RPMI7951 (cell line): ENCODE measurements around the gene DNAJC15. TPM values are rescaled to one million over a fixed set of nuclear protein-coding genes. Genes with fewer than 3 reads are reported as not detected.
A peak's percentile ranks its signal among the peaks of the same experiment; 100 is the strongest.
"Not testable (repeated sequence)": the region's sequence is repeated elsewhere in the genome, so short reads cannot be mapped to it uniquely, and the experiment has no call there.

ENCODE experiments used
- DNase-seq: peaks from one replicate; pipeline ENCODE4 v3.0.0-alpha.2; 2012; ENCODE audit warnings: low read depth
- total RNA-seq: library from RNA; depleted of rRNA; stranded (reverse); fragments of >200 nt; shearing (Covaris generic); gene quantifications from 2 replicates; pipeline ENCODE4 v1.2.3, GENCODE V29; 2014

DNAJC15 gene
- total RNA-seq, 1 experiment from 2014 or later = 54.5 TPM

DNA sequence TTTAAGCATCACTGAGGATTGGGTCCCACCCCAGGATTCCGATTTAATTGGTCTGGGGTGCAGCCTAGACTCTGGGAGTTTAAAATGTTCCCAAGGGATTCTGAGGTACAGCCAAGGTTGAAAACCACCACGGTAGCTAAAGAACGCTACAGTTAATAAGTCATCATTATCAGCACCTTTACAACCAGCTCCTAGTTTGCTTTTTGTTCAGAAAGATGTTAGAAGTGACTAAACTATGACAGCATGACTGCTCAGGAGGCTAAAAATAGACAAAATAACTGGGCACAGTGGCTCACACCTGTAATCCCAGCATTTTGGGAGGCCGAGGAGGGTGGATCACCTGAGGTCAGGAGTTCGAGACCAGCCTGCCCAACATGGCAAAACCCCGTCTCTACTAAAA, 19.7 kb upstream of the DNAJC15 start:
- DNase-seq = no peak

GRCh38 chr13:43005460-43006236, 17.7 kb upstream of the DNAJC15 start:
- peak; percentile 29 for DNase-seq

DNA sequence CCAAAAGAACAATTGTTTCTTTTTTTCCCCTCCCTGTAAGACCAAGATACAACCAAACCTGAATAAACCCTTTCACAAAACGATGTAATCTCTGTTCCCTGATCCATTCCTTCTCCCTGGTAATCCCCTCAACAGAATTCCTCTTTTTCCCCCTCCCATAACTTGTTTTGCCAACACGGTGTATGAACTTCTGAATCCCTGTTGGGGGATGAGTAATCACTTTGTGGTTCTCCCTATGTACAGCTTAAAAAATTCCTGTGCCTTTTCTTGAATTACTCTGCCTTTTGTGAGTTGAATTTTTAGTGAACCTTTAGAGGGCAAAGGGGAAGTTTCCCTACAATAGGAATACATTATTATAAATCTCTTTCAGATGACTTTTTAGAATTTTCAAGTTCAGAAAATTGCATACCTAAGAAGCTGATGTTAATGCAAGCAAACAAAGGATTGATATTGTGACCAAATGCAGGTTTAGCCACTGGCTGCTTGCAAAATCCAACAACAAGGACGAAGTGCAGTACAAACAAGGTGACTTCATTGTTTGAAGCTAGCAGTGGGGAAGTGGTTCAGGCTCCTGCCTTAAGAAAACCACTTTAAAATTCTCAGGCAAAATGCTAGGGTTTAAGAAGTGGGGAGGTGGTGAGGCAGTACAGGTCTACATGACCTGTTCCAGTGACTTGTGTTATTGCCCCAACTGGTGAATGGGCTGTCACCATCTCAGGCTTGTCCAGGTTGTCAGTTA, 16.3 kb upstream of the DNAJC15 start:
- peak; percentile 42 for DNase-seq

GRCh38 chr13:43008596-43008995, 14.8 kb upstream of the DNAJC15 start:
- no peak for DNase-seq

DNA sequence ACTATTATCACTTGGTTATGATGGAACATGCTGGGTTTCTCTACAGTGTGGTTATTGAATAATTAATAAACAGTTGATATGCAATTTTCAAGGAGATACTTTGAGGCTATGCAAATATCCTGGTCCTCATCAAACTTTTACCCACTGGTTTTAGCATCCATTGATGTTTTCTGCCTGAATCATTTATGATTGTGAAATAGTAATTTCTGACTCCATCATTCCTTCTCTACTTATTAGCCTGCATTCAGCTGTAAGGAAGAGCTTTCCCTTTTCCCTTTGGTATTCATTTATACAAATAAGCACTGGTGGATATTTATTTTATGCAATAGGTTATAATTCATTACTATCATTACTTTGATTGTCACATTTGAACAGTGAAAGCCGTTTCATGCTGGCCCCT, 13.9 kb upstream of the DNAJC15 start:
- DNase-seq = no peak

- no peak for DNase-seq
Measured at GRCh38 chr13:43014162-43014561, 9.2 kb upstream of the DNAJC15 start.

DNA sequence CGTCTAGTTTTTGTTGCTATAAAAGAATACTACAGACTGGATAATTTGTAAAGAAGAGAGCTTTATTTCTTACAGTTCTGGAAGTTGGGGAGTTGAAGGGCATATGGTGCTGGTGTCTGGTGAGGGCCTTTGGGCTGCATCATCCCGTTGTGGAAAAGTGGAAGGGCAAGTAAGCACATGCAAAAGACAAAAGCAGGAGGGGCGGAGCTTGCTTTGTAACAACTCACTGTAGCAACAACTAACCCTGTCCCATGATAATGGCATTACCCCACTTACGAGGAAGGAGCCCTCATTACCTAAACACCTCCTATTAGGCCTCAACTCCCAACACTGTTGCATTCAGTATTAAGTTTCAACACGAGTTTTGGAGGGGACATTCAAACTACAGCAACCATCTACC, 7.2 kb upstream of the DNAJC15 start:
- DNase-seq = no peak

- DNase-seq = no peak
Measured at GRCh38 chr13:43019811-43020210, 3.6 kb upstream of the DNAJC15 start.

DNA sequence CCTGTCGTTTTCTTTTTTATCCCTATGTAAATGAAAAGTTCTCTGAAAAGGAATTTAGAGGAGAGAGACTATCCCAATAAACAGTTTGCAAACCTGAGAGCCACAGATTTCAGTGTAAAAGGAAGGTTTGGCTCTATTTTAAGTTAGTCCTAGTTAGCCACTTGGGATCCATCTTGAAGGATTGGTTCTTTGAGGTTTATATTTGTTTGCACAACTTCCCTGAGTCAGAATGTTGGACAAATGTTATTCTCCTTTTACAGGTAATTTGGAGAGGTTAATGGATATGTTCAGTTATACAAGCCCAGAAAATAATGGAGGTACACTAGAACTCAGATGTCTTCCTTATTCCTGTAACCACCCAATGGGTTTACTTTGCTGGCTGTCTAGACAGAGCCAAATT, 2.6 kb upstream of the DNAJC15 start:
- DNase-seq = no peak

GRCh38 chr13:43021926-43022670, 1.3 kb upstream of the DNAJC15 start:
- DNase-seq = no peak

DNA sequence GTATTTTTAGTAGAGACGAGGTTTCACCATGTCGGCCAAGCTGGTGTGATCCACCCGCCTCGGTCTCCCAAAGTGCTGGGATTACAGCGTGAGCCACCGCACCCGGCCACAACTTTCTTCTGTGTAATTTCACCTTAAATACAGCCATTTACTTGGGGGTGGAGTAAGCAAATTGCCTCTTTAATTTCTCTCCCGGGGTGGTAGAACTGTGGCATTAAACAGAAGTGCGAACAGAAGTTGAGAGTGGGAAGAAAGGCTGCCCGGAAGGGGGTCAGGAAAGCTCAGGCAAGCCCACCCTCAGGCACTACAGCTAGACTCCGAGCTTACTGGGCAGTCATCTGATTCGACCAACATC, 475 bp upstream of the DNAJC15 start:
- DNase-seq = no peak

GRCh38 chr13:43026262-43026661, 2.9 kb downstream of the DNAJC15 start:
- no peak for DNase-seq

DNA sequence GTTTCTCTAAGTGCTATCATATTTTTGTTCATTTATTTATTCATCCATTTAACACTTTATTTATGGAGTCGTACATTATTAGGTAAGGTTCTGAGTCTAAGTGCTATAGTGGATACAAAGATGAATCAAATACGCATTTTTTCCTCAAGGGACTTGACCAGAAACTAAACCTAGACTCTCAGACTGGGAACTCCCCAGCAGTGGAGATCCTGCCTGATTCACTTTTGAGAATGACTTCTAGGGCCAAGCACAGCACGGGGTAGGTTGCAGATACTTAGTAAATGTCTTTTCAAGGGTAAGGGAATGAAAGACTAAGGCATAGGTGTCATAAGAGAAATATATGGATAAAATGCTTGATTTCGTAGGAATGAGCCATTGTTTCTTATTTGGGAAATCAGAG, 7.2 kb downstream of the DNAJC15 start:
- DNase-seq = no peak

GRCh38 chr13:43031881-43032280, 8.5 kb downstream of the DNAJC15 start:
- no peak for DNase-seq

DNA sequence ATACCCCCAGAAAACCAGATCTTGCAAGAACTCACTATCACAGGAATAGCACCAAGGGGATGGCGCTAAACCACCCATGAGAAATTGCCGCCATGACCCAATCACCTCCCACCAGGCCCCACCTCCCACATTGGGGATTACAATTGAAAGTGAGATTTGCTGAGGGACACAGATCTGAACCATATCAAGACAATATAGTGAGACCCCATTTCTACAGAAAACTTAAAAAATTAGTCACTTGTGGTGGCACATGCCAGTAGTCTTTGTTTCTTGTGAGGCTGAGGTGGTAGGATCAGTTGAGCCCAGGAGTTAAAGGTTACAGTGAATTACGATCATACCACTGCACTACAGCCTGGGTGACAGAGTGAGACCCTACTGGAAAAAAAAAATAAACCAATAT, 9.7 kb downstream of the DNAJC15 start:
- no peak for DNase-seq

DNA sequence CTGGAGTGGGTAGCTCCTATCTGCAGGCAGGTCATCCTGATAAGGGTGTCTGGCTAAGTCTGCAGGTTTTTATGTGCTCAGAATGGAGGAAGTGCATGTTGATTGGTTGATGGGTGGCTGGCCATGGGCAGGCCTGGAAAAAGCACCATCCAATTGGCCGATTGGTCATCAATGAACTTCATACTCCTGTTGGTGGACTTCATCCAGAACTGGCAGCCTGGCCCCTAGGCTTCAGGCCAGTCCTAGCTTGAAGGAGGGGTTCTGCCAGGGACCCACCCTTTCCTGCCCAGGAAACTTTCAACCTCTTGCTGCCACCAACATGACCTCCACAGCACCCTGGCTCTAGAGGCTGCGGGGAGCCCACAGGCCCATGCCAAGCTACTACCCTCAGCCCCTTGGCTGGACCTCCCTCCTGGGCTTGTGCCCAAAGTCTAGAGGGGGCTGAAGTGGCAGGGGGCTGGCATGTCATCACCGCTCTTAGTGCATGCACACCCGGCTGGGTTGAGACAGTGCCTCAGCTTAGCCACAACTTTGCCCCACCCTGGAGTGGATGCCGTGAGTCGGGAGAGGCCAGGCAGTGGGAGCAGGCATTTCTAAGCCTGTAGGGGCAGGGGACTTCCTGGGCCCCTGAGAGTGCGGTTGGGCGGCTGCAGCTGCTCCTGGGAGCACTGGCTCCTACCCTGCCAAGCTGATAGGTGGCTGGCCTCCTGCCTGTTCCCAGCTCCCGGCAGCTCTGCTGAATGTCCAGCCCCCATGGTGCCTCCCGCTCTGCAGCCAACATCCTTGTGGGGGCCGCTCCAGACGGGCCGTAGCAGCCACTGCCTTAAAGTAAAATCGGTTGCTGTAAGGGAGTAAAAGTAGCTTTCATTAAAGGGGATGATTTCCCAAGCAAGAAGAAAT, 13.2 kb downstream of the DNAJC15 start:
- no peak for DNase-seq

DNA sequence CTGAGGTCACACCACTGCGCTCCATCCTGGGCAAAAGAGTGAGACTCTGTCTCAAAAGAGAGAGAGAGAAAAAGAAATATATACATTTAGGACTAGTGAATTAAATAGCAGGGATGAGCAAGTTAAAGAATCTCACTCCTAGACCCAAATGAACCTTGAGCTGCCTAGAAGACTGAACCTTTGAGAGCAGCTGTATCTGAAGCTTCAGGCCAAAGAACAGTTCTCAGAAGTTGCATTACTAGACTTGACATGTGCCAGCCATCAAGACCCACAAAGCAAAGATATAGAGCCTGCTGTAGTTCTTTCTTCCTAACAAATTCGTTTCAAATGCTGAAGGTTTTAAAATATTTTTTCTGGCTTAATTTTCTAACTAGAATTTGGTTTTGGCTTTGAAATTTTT, 16.6 kb downstream of the DNAJC15 start:
- no peak for DNase-seq

DNA sequence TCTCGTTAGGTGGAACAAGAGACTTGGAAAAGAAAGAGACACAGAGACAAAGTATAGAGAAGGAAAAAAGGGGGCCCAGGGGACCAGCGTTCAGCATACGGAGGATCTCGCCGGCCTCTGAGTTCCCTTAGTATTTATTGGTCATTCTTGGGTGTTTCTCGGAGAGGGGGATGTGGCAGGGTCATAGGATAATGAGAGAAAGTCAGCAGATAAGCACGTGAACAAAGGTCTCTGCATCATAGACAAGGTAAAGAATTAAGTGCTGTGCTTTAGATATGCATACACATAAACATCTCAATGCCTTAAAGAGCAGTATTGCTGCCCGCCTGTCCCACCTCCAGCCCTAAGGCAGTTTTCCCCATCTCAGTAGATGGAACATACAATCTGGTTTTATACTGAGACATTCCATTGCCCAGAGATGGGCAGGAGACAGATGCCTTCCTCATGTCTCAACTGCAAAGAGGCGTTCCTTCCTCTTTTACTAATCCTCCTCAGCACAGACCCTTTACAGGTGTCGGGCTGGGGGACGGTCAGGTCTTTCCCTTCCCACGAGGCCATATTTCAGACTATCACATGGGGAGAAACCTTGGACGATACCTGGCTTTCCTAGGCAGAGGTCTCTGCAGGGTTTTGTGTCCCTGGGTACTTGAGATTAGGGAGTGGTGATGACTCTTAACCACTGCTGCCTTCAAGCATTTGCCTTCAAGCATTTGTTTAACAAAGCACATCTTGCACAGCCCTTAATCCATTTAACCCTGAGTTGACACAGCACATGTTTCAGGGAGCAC, 17.4 kb downstream of the DNAJC15 start:
- not testable (repeated sequence) for DNase-seq

DNA sequence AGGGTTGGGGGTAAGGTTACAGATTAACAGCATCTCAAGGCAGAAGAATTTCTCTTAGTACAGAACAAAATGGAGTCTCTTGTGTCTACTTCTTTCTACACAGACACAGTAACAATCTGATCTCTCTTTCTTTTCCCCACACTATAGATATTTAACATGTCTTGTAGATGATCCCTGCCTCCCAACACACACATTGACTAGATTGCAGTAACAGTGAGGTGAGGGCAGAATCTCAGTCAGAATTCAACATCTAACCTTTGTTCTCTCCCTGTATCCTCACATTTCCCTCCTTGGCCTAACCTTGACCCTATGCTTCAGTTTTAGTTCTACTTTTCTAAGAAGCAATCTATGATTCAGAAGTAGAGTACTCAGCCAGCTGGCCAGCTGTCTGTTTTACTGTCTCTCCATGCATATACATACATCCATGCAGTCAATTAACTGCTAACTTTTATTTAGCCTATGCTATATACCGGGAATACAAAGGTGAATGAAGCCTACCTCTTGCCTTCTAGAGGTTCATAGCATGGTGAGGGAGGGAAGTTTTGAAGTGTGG, 18.1 kb downstream of the DNAJC15 start:
- DNase-seq = no peak

- peak; percentile 28 for DNase-seq
Measured at GRCh38 chr13:43042410-43042921, 19.1 kb downstream of the DNAJC15 start.
